ENCODE measurements around the gene SUGP1.

DNA sequence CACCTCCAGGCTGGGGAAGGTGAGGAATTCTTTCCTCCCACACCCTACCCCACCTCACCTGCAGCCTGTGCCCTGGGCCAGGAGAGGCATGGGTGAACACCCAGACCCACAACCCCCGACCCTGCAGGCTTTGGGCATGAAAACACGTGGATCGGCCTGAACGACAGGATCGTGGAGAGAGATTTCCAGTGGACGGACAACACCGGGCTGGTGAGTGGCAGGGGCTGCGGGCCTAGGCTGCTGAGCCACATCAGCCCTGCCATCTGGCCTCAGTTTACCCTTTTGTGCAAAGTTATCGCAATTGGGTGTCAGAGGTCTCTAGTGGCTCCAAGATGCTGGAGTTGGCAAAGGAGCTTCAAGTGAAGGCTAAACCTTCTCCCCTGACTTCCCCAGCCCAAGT, 79.8 kb downstream of the SUGP1 start:
- TF ChIP-seq POLR2AphosphoS5 (IDR thresholded peaks at IDR 0.05; ENCODE audit: low read depth, low read length) (no peak), REST (IDR thresholded peaks at IDR 0.05; ENCODE audit: insufficient read depth in 1 of 2, low read depth in 2 of 2, low read length in 2 of 2) (no peak), SIN3A (IDR thresholded peaks at IDR 0.05; ENCODE audit: borderline replicate concordance, insufficient read depth, low read length) (no peak), TAF1 (IDR thresholded peaks at IDR 0.05; ENCODE audit: borderline replicate concordance, insufficient read depth, low read length) (no peak), FOXP2 (optimal IDR thresholded peaks at IDR 0.05; ENCODE audit: borderline replicate concordance, extremely low read depth, extremely low read length, insufficient read depth) (no peak)
